ENCODE results near the gene LCP2. TPM values are rescaled to one million over a fixed set of nuclear protein-coding genes. Genes with fewer than 3 reads are reported as not detected.

The LCP2 gene
- total and polyA plus RNA-seq, 2 donors (not counting 1 experiment from before 2014, with no cell fraction given), result not detected

DNA sequence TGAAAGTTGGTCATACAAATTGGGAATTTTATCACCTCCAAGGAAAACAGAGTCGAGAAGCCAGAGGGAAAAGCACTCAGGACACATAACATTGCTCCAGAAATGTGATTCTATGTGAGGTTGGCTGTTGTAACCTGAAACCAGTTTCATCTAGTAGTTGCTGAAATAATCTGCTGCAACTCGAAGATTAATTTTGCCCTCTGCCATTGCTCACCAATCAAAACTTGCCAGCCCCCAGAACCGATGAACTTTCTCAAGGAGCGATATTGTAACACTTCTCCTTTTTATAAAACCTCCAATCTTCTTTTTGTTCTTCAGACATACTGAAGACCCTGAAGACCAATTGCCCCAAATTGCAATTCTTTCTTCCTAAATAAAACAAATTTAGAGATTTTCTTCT lies 33.7 kb downstream of the LCP2 start:
- Histone ChIP-seq H3K36me3 (ENCODE audit: control insufficient read depth, insufficient read depth, low read length) (no peaks in the 10 kb centered on the region), H3K4me3 (replicated peaks in 1 of 4; ENCODE audit: control extremely low read depth in 1 of 4, insufficient read depth in 1 of 4, low read depth in 3 of 4, low read length in 4 of 4) (no peak overlapping the region), H3K27me3 (ENCODE audit: control insufficient read depth, insufficient read depth, low read length) (peaks cover 3% of the 10 kb centered on the region), H3K79me2 (ENCODE audit: control insufficient read depth, insufficient read depth, low read length) (no peaks in the 10 kb centered on the region), H4K20me1 (ENCODE audit: control insufficient read depth, extremely low read depth, insufficient read depth, low read length) (no peaks in the 10 kb centered on the region), H3K27ac (ENCODE audit: insufficient read depth, low read length) (no peak overlapping the region), H3K4me1 (ENCODE audit: control insufficient read depth, extremely low read depth, insufficient read depth, low read length) (no peaks in the 10 kb centered on the region), H3K9ac (ENCODE audit: insufficient read depth, low read length) (no peak overlapping the region), H3K4me2 (ENCODE audit: extremely low read depth, insufficient read depth, low read length) (no peak overlapping the region), H3K9me3 (ENCODE audit: control insufficient read depth, insufficient read depth, low read depth, low read length) (no peaks in the 10 kb centered on the region), H2AFZ (ENCODE audit: low read length) (no peak overlapping the region)
- TF ChIP-seq CTCF (conservative IDR thresholded peaks at IDR 0.05 in 1 of 2, IDR thresholded peaks at IDR 0.05 in 1 of 2; ENCODE audit: low read depth in 1 of 2, low read length in 2 of 2), result no peak
- no peak for TF ChIP-seq EZH2 (IDR thresholded peaks at IDR 0.05; ENCODE audit: low read length, missing control alignments)
- no peak for DNase-seq (ENCODE audit: low read depth in 2 of 2)

GRCh38 chr5:170262061-170263045 lies 35.2 kb downstream of the LCP2 start:
- Histone ChIP-seq H3K27me3 (ENCODE audit: control insufficient read depth, insufficient read depth, low read length) (peaks cover 3% of the 10 kb centered on the region), H3K27ac (ENCODE audit: insufficient read depth, low read length) (no peak overlapping the region), H4K20me1 (ENCODE audit: control insufficient read depth, extremely low read depth, insufficient read depth, low read length) (no peaks in the 10 kb centered on the region), H3K9ac (ENCODE audit: insufficient read depth, low read length) (no peak overlapping the region), H3K4me1 (ENCODE audit: control insufficient read depth, extremely low read depth, insufficient read depth, low read length) (no peaks in the 10 kb centered on the region), H3K4me3 (replicated peaks in 1 of 4; ENCODE audit: control extremely low read depth in 1 of 4, insufficient read depth in 1 of 4, low read depth in 3 of 4, low read length in 4 of 4) (no peak overlapping the region), H3K36me3 (ENCODE audit: control insufficient read depth, insufficient read depth, low read length) (no peaks in the 10 kb centered on the region), H2AFZ (ENCODE audit: low read length) (no peak overlapping the region), H3K4me2 (ENCODE audit: extremely low read depth, insufficient read depth, low read length) (no peak overlapping the region), H3K9me3 (ENCODE audit: control insufficient read depth, insufficient read depth, low read depth, low read length) (no peaks in the 10 kb centered on the region), H3K79me2 (ENCODE audit: control insufficient read depth, insufficient read depth, low read length) (no peaks in the 10 kb centered on the region)
- no peak for DNase-seq (ENCODE audit: low read depth in 2 of 2)
- no peak for TF ChIP-seq EZH2 (IDR thresholded peaks at IDR 0.05; ENCODE audit: low read length, missing control alignments)
- no peak for TF ChIP-seq CTCF (conservative IDR thresholded peaks at IDR 0.05 in 1 of 2, IDR thresholded peaks at IDR 0.05 in 1 of 2; ENCODE audit: low read depth in 1 of 2, low read length in 2 of 2)

GRCh38 chr5:170261528-170262043 lies 36.0 kb downstream of the LCP2 start:
- no peaks in the 10 kb centered on the region for H4K20me1 ChIP-seq (ENCODE audit: control insufficient read depth, extremely low read depth, insufficient read depth, low read length)
- H3K27ac ChIP-seq (ENCODE audit: insufficient read depth, low read length), result no peak overlapping the region
- no peaks in the 10 kb centered on the region for H3K4me1 ChIP-seq (ENCODE audit: control insufficient read depth, extremely low read depth, insufficient read depth, low read length)
- no peaks in the 10 kb centered on the region for H3K79me2 ChIP-seq (ENCODE audit: control insufficient read depth, insufficient read depth, low read length)
- no peaks in the 10 kb centered on the region for H3K9me3 ChIP-seq (ENCODE audit: control insufficient read depth, insufficient read depth, low read depth, low read length)
- H3K27me3 ChIP-seq (ENCODE audit: control insufficient read depth, insufficient read depth, low read length), result peaks cover 3% of the 10 kb centered on the region
- no peak overlapping the region for H3K9ac ChIP-seq (ENCODE audit: insufficient read depth, low read length)
- H3K36me3 ChIP-seq (ENCODE audit: control insufficient read depth, insufficient read depth, low read length), result no peaks in the 10 kb centered on the region
- no peak overlapping the region for H2AFZ ChIP-seq (ENCODE audit: low read length)
- TF ChIP-seq EZH2 (IDR thresholded peaks at IDR 0.05; ENCODE audit: low read length, missing control alignments), result no peak
- TF ChIP-seq CTCF (conservative IDR thresholded peaks at IDR 0.05 in 1 of 2, IDR thresholded peaks at IDR 0.05 in 1 of 2; ENCODE audit: low read depth in 1 of 2, low read length in 2 of 2), result no peak
- H3K4me3 ChIP-seq (replicated peaks in 1 of 4; ENCODE audit: control extremely low read depth in 1 of 4, insufficient read depth in 1 of 4, low read depth in 3 of 4, low read length in 4 of 4), result no peak overlapping the region
- DNase-seq (ENCODE audit: low read depth in 2 of 2), result no peak
- H3K4me2 ChIP-seq (ENCODE audit: extremely low read depth, insufficient read depth, low read length), result no peak overlapping the region

Measured in fibroblast of lung (primary cell).